HEK293 (cell line): Measurements from ENCODE around the gene PIGR.

Source experiments
- CTCF ChIA-PET: fragments of 350-600 bp; formaldehyde crosslinking; extraction: SDS; loops from one replicate; lab custom pipeline; 2021; ENCODE audit warnings: antibody characterized with exemption; lab: Yijun Ruan, JAX
- POLR2A ChIA-PET: fragments of 300-600 bp; formaldehyde crosslinking; extraction: SDS; loops from one replicate; lab custom pipeline; 2020; ENCODE audit warnings: antibody characterized with exemption, inconsistent platforms; lab: Yijun Ruan, JAX
- H3K27ac ChIP-seq: fragments of 200-500 bp; sonication (Bioruptor generic); 2 replicates; pipeline ENCODE4 v1.5.1; 2014; ENCODE audit warnings: low read depth, low read length, control low read depth, inconsistent platforms; ENCODE audit errors: extremely low read depth
- H3K36me3 ChIP-seq, 2 experiments: fragments of 200-500 bp in 1 of 2; sonication (Bioruptor generic) in 1 of 2; 1 replicate in 1 of 2; 2 replicates in 1 of 2; pipeline ENCODE4 v1.5.1; 2014 to 2017; ENCODE audit warnings: inconsistent platforms in 2 of 2, low read length in 2 of 2; ENCODE audit not compliant: control insufficient read depth in 2 of 2, insufficient read depth in 1 of 2
- H3K4me1 ChIP-seq: fragments of 200-500 bp; sonication (Bioruptor generic); 2 replicates; pipeline ENCODE4 v1.5.1; 2014; ENCODE audit warnings: mild to moderate bottlenecking, low read length, inconsistent platforms; ENCODE audit not compliant: control insufficient read depth, insufficient read depth
- H3K4me3 ChIP-seq: 2 replicates; pipeline ENCODE4 v1.5.1; 2011; ENCODE audit warnings: low read depth, mild to moderate bottlenecking, control low read depth, low read length, moderate library complexity
- H3K9me3 ChIP-seq: fragments of 200-500 bp; sonication (Bioruptor generic); 2 replicates; pipeline ENCODE4 v1.5.1; 2014; ENCODE audit warnings: low read depth, low read length, inconsistent platforms; ENCODE audit not compliant: control insufficient read depth, insufficient read depth
- BCL11B ChIP-seq: fragments of 450-650 bp; formaldehyde crosslinking; IDR thresholded peaks from 2 replicates; pipeline ENCODE4 v1.5.1; 2016; ENCODE audit warnings: low read depth, missing biosample characterization, missing genetic modification characterization
- EGR2 ChIP-seq: fragments of 450-650 bp; formaldehyde crosslinking; IDR thresholded peaks from 2 replicates; pipeline ENCODE4 v1.5.1; 2016; ENCODE audit warnings: low read depth, missing biosample characterization, missing genetic modification characterization
- GLI4 ChIP-seq: fragments of 450-650 bp; formaldehyde crosslinking; IDR thresholded peaks from 2 replicates; pipeline ENCODE4 v1.5.1; 2016; ENCODE audit warnings: missing biosample characterization, missing genetic modification characterization
- KLF10 ChIP-seq: fragments of 450-650 bp; IDR thresholded peaks from 2 replicates; pipeline ENCODE4 v1.5.1; 2018; ENCODE audit warnings: missing biosample characterization, mild to moderate bottlenecking, missing genetic modification characterization
- KLF16 ChIP-seq: fragments of 450-650 bp; formaldehyde crosslinking; IDR thresholded peaks from 2 replicates; pipeline ENCODE4 v1.5.1; 2017; ENCODE audit warnings: missing biosample characterization, missing genetic modification characterization
- KLF7 ChIP-seq: fragments of 450-650 bp; formaldehyde crosslinking; IDR thresholded peaks from 2 replicates; pipeline ENCODE4 v1.5.1; 2016; ENCODE audit warnings: missing biosample characterization, missing genetic modification characterization, borderline replicate concordance
- OSR2 ChIP-seq: fragments of 450-650 bp; formaldehyde crosslinking; IDR thresholded peaks from 2 replicates; pipeline ENCODE4 v1.5.1; 2016; ENCODE audit warnings: missing biosample characterization, missing genetic modification characterization
- SALL2 ChIP-seq: fragments of 450-650 bp; formaldehyde crosslinking; IDR thresholded peaks from 2 replicates; pipeline ENCODE4 v1.5.0; 2017; ENCODE audit warnings: missing biosample characterization, mild to moderate bottlenecking, missing genetic modification characterization, borderline replicate concordance
- ZBTB11 ChIP-seq: fragments of 450-650 bp; formaldehyde crosslinking; conservative IDR thresholded peaks from 2 replicates; pipeline ENCODE4 v1.5.1; 2016; ENCODE audit warnings: low read depth, missing biosample characterization, missing genetic modification characterization
- ZBTB7A ChIP-seq: fragments of 450-650 bp; formaldehyde crosslinking; IDR thresholded peaks from 2 replicates; pipeline ENCODE4 v1.5.1; 2016; ENCODE audit warnings: low read depth, missing biosample characterization, missing genetic modification characterization
- ZNF175 ChIP-seq: fragments of 450-650 bp; formaldehyde crosslinking; IDR thresholded peaks from 2 replicates; pipeline ENCODE4 v1.5.1; 2016; ENCODE audit warnings: missing biosample characterization, missing genetic modification characterization
- ZNF214 ChIP-seq: fragments of 450-650 bp; formaldehyde crosslinking; IDR thresholded peaks from 2 replicates; pipeline ENCODE4 v1.5.1; 2017; ENCODE audit warnings: missing biosample characterization, mild to moderate bottlenecking, missing genetic modification characterization, borderline replicate concordance
- ZNF311 ChIP-seq: fragments of 450-650 bp; formaldehyde crosslinking; IDR thresholded peaks from 2 replicates; pipeline ENCODE4 v1.5.1; 2017; ENCODE audit warnings: missing biosample characterization, missing genetic modification characterization, borderline replicate concordance
- ZNF335 ChIP-seq: fragments of 450-650 bp; formaldehyde crosslinking; conservative IDR thresholded peaks from 2 replicates; pipeline ENCODE4 v1.5.1; 2016; ENCODE audit warnings: missing biosample characterization, missing genetic modification characterization
- ZNF350 ChIP-seq: fragments of 450-650 bp; formaldehyde crosslinking; IDR thresholded peaks from 2 replicates; pipeline ENCODE4 v1.5.0; 2017; ENCODE audit warnings: missing biosample characterization, mild to moderate bottlenecking, missing genetic modification characterization
- ZNF354C ChIP-seq: fragments of 450-650 bp; formaldehyde crosslinking; IDR thresholded peaks from 2 replicates; pipeline ENCODE4 v1.5.1; 2016; ENCODE audit warnings: missing biosample characterization, missing genetic modification characterization, low read depth, borderline replicate concordance
- ZNF473 ChIP-seq: fragments of 450-650 bp; formaldehyde crosslinking; IDR thresholded peaks from 2 replicates; pipeline ENCODE4 v1.5.1; 2017; ENCODE audit warnings: missing biosample characterization, missing genetic modification characterization
- ZNF501 ChIP-seq: fragments of 450-650 bp; formaldehyde crosslinking; IDR thresholded peaks from 2 replicates; pipeline ENCODE4 v1.5.1; 2016; ENCODE audit warnings: missing biosample characterization, missing genetic modification characterization
- ZNF561 ChIP-seq: fragments of 450-650 bp; IDR thresholded peaks from 2 replicates; pipeline ENCODE4 v1.5.1; 2018; ENCODE audit warnings: missing biosample characterization, missing genetic modification characterization, borderline replicate concordance
- ZNF580 ChIP-seq: fragments of 450-650 bp; formaldehyde crosslinking; IDR thresholded peaks from 2 replicates; pipeline ENCODE4 v1.5.1; 2016; ENCODE audit warnings: missing biosample characterization, missing genetic modification characterization
- ZNF692 ChIP-seq: fragments of 450-650 bp; formaldehyde crosslinking; IDR thresholded peaks from 2 replicates; pipeline ENCODE4 v1.5.1; 2016; ENCODE audit warnings: missing biosample characterization, missing genetic modification characterization
- ZNF76 ChIP-seq: fragments of 450-650 bp; formaldehyde crosslinking; IDR thresholded peaks from 2 replicates; pipeline ENCODE4; 2016; ENCODE audit warnings: low read depth, missing biosample characterization, missing genetic modification characterization, borderline replicate concordance
- ZNF843 ChIP-seq: fragments of 450-650 bp; formaldehyde crosslinking; IDR thresholded peaks from 2 replicates; pipeline ENCODE4 v1.5.1; 2016; ENCODE audit warnings: missing biosample characterization, missing genetic modification characterization
- ZSCAN23 ChIP-seq: fragments of 450-650 bp; formaldehyde crosslinking; IDR thresholded peaks from 2 replicates; pipeline ENCODE4 v1.5.1; 2016; ENCODE audit warnings: missing biosample characterization, missing genetic modification characterization

Gene PIGR

GRCh38 chr1:206986402-206986801, 40.1 kb upstream of the PIGR start:
- no peak for TF ChIP-seq ZNF175 (tag by site-specific recombination)
- no peak for TF ChIP-seq ZNF214
- no peak for TF ChIP-seq GLI4 (tag by site-specific recombination)
- no peak for TF ChIP-seq ZNF76 (tag by site-specific recombination)
- no peak for TF ChIP-seq KLF16 (tag by site-specific recombination)
- TF ChIP-seq EGR2 (tag by site-specific recombination) = no peak
- no peak for TF ChIP-seq ZNF843 (tag by site-specific recombination)
- no peak for TF ChIP-seq ZNF473 (tag by site-specific recombination)
- TF ChIP-seq BCL11B (tag by site-specific recombination) = no peak
- no peak for TF ChIP-seq ZNF335 (tag by site-specific recombination)
- no peak for TF ChIP-seq ZBTB7A (tag by site-specific recombination)
- no peak for TF ChIP-seq OSR2 (tag by site-specific recombination)
- no peak for TF ChIP-seq ZNF501 (tag by site-specific recombination)
- no peaks in the 10 kb centered on the region for H3K9me3 ChIP-seq
- no peak overlapping the region for H3K27ac ChIP-seq
- H3K4me1 ChIP-seq = no peaks in the 10 kb centered on the region
- CTCF ChIA-PET = interaction anchor here (0.6 to 1.2 kb wide), 4 partner anchors 18 to 506 kb away, joined by 3 to 5 read pairs (median 4); no protein-coding TSS in a partner anchor
- POLR2A ChIA-PET = no interaction called here
- H3K36me3 ChIP-seq = no peaks in the 10 kb centered on the region
- no peak overlapping the region for H3K4me3 ChIP-seq

GRCh38 chr1:206985162-206985749, 39.0 kb upstream of the PIGR start:
- no peak overlapping the region for H3K4me3 ChIP-seq
- H3K36me3 ChIP-seq = no peaks in the 10 kb centered on the region
- ChIA-PET CTCF (interaction anchor here (1.3 kb wide), 1 partner anchor 187 kb away, joined by 3 read pairs; no protein-coding TSS in a partner anchor), POLR2A (no interaction called here)
- H3K27ac ChIP-seq = no peak overlapping the region
- H3K9me3 ChIP-seq = no peaks in the 10 kb centered on the region
- no peaks in the 10 kb centered on the region for H3K4me1 ChIP-seq
- TF ChIP-seq KLF7 (tag by site-specific recombination) (no peak), ZBTB11 (no peak), ZSCAN23 (tag by site-specific recombination) (no peak), ZNF561 (tag by site-specific recombination) (no peak), ZNF350 (tag by site-specific recombination) (no peak), SALL2 (tag by site-specific recombination) (no peak), KLF10 (no peak), KLF16 (tag by site-specific recombination) (no peak), ZNF354C (tag by site-specific recombination) (no peak), ZNF311 (tag by site-specific recombination) (no peak), ZNF580 (no peak), ZNF692 (no peak)
